PC-9 (cell line): ENCODE measurements around the gene UBQLNL. TPM values are rescaled to one million over a fixed set of nuclear protein-coding genes. Genes with fewer than 3 reads are reported as not detected.

Experiments used
- BruUV-seq: library from RNA; stranded (reverse); fragments of 400-500 nt; replicated peaks from 2 replicates; lab custom pipeline; 2021; lab: Mats Ljungman, UMichigan
- CTCF ChIA-PET: fragments of 300-600 bp; sonication (Branson Sonifier 250); formaldehyde crosslinking; loops from one replicate; lab custom pipeline; 2022; ENCODE audit warnings: antibody characterized with exemption; lab: Charles Lee
- POLR2A ChIA-PET: fragments of 300-600 bp; sonication (Branson Sonifier 250); formaldehyde crosslinking; loops from one replicate; lab custom pipeline; 2022; ENCODE audit warnings: antibody characterized with exemption; ENCODE audit not compliant: unreplicated experiment; lab: Charles Lee
- DNase-seq, 2 experiments: peaks; one replicate each; pipeline versions ENCODE4 v3.0.0 to v3.0.0-alpha.2; 2015 to 2022; ENCODE audit warnings: mixed read lengths in 1 of 2
- H2AFZ ChIP-seq: fragments of 200-600 bp; sonication (generic); 2 replicates; pipeline ENCODE4 v1.8.1; 2017; ENCODE audit warnings: antibody characterized with exemption
- H3F3A ChIP-seq: fragments of 200-600 bp; sonication (generic); 2 replicates; pipeline ENCODE4 v1.8.1; 2017; ENCODE audit warnings: antibody characterized with exemption, mild to moderate bottlenecking, low read depth; ENCODE audit not compliant: insufficient read depth
- H3K27ac ChIP-seq: fragments of 200-600 bp; sonication (generic); 2 replicates; pipeline ENCODE4 v1.6.1; 2016; ENCODE audit warnings: mixed run types
- H3K27me3 ChIP-seq: fragments of 200-600 bp; sonication (generic); 2 replicates; pipeline ENCODE4 v1.6.1; 2016; ENCODE audit warnings: low read depth, mixed run types; ENCODE audit not compliant: insufficient read depth
- H3K36me3 ChIP-seq: fragments of 200-600 bp; sonication (generic); 2 replicates; pipeline ENCODE4 v1.6.1; 2016; ENCODE audit warnings: low read depth, mixed run types
- H3K4me1 ChIP-seq: fragments of 200-600 bp; sonication (generic); replicated peaks from 2 replicates; pipeline ENCODE4 v1.6.1; 2016; ENCODE audit warnings: mixed run types; ENCODE audit not compliant: insufficient read depth
- H3K4me2 ChIP-seq: fragments of 200-600 bp; sonication (generic); 2 replicates; pipeline ENCODE4 v1.6.1; 2017; ENCODE audit warnings: mixed run types
- H3K4me3 ChIP-seq: fragments of 200-600 bp; sonication (generic); 2 replicates; pipeline ENCODE4 v1.6.1; 2016; ENCODE audit warnings: mixed run types
- H3K79me2 ChIP-seq: fragments of 200-600 bp; sonication (generic); 2 replicates; pipeline ENCODE4 v1.6.1; 2017; ENCODE audit warnings: low read depth, mixed run types
- H3K9me2 ChIP-seq: fragments of 200-600 bp; sonication (generic); 2 replicates; pipeline ENCODE4 v1.8.1; 2017; ENCODE audit warnings: mild to moderate bottlenecking; ENCODE audit not compliant: insufficient read depth
- H3K9me3 ChIP-seq: fragments of 200-600 bp; sonication (generic); 2 replicates; pipeline ENCODE4 v1.8.1; 2016; ENCODE audit warnings: low read depth; ENCODE audit not compliant: insufficient read depth
- H4K20me1 ChIP-seq: fragments of 200-600 bp; sonication (generic); 2 replicates; pipeline ENCODE4 v1.8.1; 2017; ENCODE audit not compliant: insufficient read depth
- EZH2 ChIP-seq: fragments of 200-600 bp; sonication (generic); IDR thresholded peaks from 2 replicates; pipeline ENCODE4 v1.8.0; 2017; ENCODE audit warnings: antibody characterized with exemption, low read depth
- intact Hi-C: fragments of 100-400 bp; cut with micrococcal nuclease; formaldehyde crosslinking; loops from one replicate; pipeline ENCODE4 v1.10.0; 2022; ENCODE audit not compliant: unreplicated experiment
- total RNA-seq: library from RNA; stranded (reverse); gene quantifications from 2 replicates; pipeline ENCODE4 v1.2.3, GENCODE V29; 2021
- TF ChIP-seq, protein P1 (sequence below): fragments of 200-600 bp; sonication (generic); conservative IDR thresholded peaks from 2 replicates; pipeline ENCODE4 v1.6.1; 2017; ENCODE audit warnings: mixed run types, antibody characterized with exemption, mild to moderate bottlenecking, moderate library complexity

The UBQLNL gene
- total RNA-seq, 1 experiment from 2014 or later, result 0.15 TPM

DNA sequence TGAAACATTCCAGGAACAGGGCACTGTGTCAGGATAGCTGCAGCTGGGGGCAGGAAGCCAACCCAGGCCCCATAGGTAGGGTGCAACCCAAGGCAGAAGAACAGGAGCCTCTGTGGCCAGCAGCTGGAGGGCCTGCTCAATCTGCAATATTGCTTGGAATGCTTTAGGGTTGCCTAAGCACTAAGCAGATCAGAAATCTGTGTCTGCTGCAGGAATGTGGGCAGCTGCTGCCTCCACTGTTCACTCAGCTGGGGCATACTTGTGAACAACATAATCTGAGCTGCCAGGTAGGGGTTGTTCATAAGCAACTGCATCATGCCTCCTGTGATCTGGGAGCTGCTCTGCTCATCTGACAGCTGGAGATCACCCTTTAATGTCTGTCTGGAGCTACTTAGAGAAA, 1.7 kb downstream of the UBQLNL start:
- Histone ChIP-seq H3F3A (no peaks in the 10 kb centered on the region), H3K4me3 (no peak overlapping the region), H2AFZ (no peak overlapping the region), H3K4me2 (no peak overlapping the region), H3K27ac (no peak overlapping the region), H3K36me3 (no peaks in the 10 kb centered on the region), H3K79me2 (no peaks in the 10 kb centered on the region), H3K4me1 (no peaks in the 10 kb centered on the region), H4K20me1 (no peaks in the 10 kb centered on the region), H3K9me2 (no peaks in the 10 kb centered on the region), H3K27me3 (no peaks in the 10 kb centered on the region; the same call in 1 of the 2 replicates), H3K9me3 (no peaks in the 10 kb centered on the region)
- TF ChIP-seq EZH2, result no peak
- TF ChIP-seq, protein P1, sequence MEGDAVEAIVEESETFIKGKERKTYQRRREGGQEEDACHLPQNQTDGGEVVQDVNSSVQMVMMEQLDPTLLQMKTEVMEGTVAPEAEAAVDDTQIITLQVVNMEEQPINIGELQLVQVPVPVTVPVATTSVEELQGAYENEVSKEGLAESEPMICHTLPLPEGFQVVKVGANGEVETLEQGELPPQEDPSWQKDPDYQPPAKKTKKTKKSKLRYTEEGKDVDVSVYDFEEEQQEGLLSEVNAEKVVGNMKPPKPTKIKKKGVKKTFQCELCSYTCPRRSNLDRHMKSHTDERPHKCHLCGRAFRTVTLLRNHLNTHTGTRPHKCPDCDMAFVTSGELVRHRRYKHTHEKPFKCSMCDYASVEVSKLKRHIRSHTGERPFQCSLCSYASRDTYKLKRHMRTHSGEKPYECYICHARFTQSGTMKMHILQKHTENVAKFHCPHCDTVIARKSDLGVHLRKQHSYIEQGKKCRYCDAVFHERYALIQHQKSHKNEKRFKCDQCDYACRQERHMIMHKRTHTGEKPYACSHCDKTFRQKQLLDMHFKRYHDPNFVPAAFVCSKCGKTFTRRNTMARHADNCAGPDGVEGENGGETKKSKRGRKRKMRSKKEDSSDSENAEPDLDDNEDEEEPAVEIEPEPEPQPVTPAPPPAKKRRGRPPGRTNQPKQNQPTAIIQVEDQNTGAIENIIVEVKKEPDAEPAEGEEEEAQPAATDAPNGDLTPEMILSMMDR, result no peak
- DNase-seq, result no peak
- ChIA-PET POLR2A (no interaction called here), CTCF (no interaction called here)
- no TSS peak for BruUV-seq
- intact Hi-C loops, result no loop called here

DNA sequence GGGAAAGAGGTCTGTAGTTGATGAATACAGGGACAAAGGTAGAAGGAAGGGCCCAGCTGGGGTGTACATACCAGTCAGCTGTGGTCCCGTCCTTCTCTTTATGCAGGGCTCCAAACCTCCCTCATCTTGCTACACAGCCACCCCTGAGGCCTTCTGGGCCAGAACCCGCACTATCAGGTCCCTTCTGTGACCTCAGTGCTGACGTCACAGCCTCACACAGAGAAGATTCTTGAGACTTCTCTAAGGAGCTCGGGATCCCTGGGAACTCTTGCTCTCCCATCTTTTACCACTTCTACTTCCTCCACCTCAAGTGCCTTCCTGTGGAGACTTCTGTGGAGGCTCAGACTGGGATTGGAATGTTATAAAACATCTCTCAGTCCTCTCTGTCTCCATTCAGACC, 6.7 kb downstream of the UBQLNL start, which contains the start of gene UBQLN3:
Gene UBQLN3, minus strand, starts transcription at position 155 of the 400 bp plus-strand sequence. CDS start 399 bp downstream, outside the sequence.
- H2AFZ ChIP-seq, result no peak within 1 kb of the TSS
- intact Hi-C loops, result no loop called here
- H4K20me1 ChIP-seq, result no peaks in the 10 kb centered on the region
- TF ChIP-seq, protein P1, result no peak
- no peak for TF ChIP-seq EZH2
- no peaks in the 10 kb centered on the region for H3F3A ChIP-seq
- H3K4me1 ChIP-seq, result no peaks in the 10 kb centered on the region
- no peak within 1 kb of the TSS for H3K27ac ChIP-seq
- no peaks in the 10 kb centered on the region for H3K9me3 ChIP-seq
- no peak within 1 kb of the TSS for H3K4me3 ChIP-seq
- H3K4me2 ChIP-seq, result no peak within 1 kb of the TSS
- H3K27me3 ChIP-seq, result no peaks in the 10 kb centered on the region; the same call in 1 of the 2 replicates
- no peaks in the 10 kb centered on the region for H3K79me2 ChIP-seq
- BruUV-seq, result no TSS peak
- no peaks in the 10 kb centered on the region for H3K36me3 ChIP-seq
- ChIA-PET POLR2A (no interaction called here), CTCF (no interaction called here)
- no peaks in the 10 kb centered on the region for H3K9me2 ChIP-seq
- DNase-seq, result no peak

DNA sequence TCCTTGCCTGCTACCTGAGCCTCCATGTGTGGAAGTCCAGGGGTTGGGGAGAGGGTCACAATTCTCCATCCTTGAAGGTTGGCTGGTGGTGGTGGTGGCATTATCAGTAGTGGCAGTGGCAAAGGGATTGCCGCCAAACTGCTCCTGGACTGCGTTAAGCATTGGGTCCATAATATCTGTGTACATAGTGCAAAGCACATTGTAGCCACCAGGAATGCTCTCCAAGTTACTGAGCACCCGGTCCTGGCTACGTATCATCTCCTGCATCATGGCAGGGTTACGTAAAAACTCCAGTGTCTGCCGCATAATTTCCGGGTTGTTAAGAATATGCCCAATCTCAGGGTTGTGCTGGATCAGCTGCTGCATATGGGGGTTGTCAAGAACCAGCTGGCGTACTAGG, 7.9 kb downstream of the UBQLNL start:
- BruUV-seq, result no TSS peak
- Histone ChIP-seq H3K4me2 (no peak overlapping the region), H3K4me1 (no peaks in the 10 kb centered on the region), H3K4me3 (no peak overlapping the region), H3K9me3 (no peaks in the 10 kb centered on the region), H2AFZ (no peak overlapping the region), H4K20me1 (no peaks in the 10 kb centered on the region), H3K36me3 (no peaks in the 10 kb centered on the region), H3K9me2 (no peaks in the 10 kb centered on the region), H3K27me3 (no peaks in the 10 kb centered on the region; the same call in 1 of the 2 replicates), H3K79me2 (0 out of 2 replicates have a peak, but pooled peaks cover 6% of the 10 kb centered on the region), H3F3A (no peaks in the 10 kb centered on the region), H3K27ac (no peak overlapping the region)
- ChIA-PET POLR2A (no interaction called here), CTCF (no interaction called here)
- intact Hi-C loops, result no loop called here
- TF ChIP-seq, protein P1, result no peak
- TF ChIP-seq EZH2, result no peak
- no peak for DNase-seq
